Body of pancreas (tissue), 4 donors: ENCODE results near the gene ARHGAP15.

Experiments
- CTCF ChIP-seq, 7 experiments: fragments of 450-650 bp in 4 of 7; fragments of 200-600 bp in 3 of 7; sonication (generic) in 3 of 7; IDR thresholded peaks; one replicate each; pipeline ENCODE4 v1.5.1; 2016 to 2019; ENCODE audit warnings: antibody characterized with exemption in 7 of 7
- POLR2A ChIP-seq, 3 donors: fragments of 450-650 bp; IDR thresholded peaks; one replicate each; pipeline ENCODE4 v1.6.1; 2016; ENCODE audit warnings: antibody characterized with exemption in 3 of 3, mild to moderate bottlenecking in 2 of 3

- TF ChIP-seq CTCF (IDR thresholded peaks at IDR 0.05), result no peak
- no peak for TF ChIP-seq POLR2A (IDR thresholded peaks at IDR 0.05)
Measured at GRCh38 chr2:143692967-143693366, 563.7 kb downstream of the ARHGAP15 start.
